A549 (cell line): ENCODE results near the gene C5AR2.

Experiments
- CEBPB ChIP-seq, 2 experiments: fragments of >200 bp in 1 of 2; sonication (Bioruptor Twin) in 1 of 2; formaldehyde crosslinking in 1 of 2; IDR thresholded peaks; 2 replicates each; pipeline ENCODE4 v1.6.1; 2012 to 2016
- CHD4 ChIP-seq: fragments of 200-600 bp; sonication (generic); IDR thresholded peaks from 2 replicates; pipeline ENCODE4 v1.6.1; 2016; ENCODE audit warnings: antibody characterized with exemption, mild to moderate bottlenecking, borderline replicate concordance
- CTCF ChIP-seq: fragments of >200 bp; sonication (Bioruptor Twin); formaldehyde crosslinking; IDR thresholded peaks from 3 replicates; pipeline ENCODE4 v1.5.1; 2016
- EP300 ChIP-seq, 2 experiments: fragments of >200 bp; sonication (Bioruptor Twin); formaldehyde crosslinking; IDR thresholded peaks; 2 replicates in 1 of 2; 3 replicates in 1 of 2; pipeline ENCODE4 v1.6.1; 2016 to 2017
- FOSB ChIP-seq: fragments of 250-450 bp; sonication (Bioruptor Pico); IDR thresholded peaks from 2 replicates; pipeline ENCODE4 v1.5.0; 2020; ENCODE audit warnings: mild to moderate bottlenecking, moderate library complexity
- KDM1A ChIP-seq: fragments of 200-600 bp; sonication (generic); IDR thresholded peaks from 2 replicates; pipeline ENCODE4 v1.6.1; 2016; ENCODE audit warnings: low read depth, mild to moderate bottlenecking
- POLR2A ChIP-seq: IDR thresholded peaks from 2 replicates; pipeline ENCODE4 v1.6.1; 2012; ENCODE audit warnings: mild to moderate bottlenecking, low read length
- RFX5 ChIP-seq: fragments of 450-650 bp; IDR thresholded peaks from 2 replicates; pipeline ENCODE4 v1.7.1; 2014; ENCODE audit warnings: antibody characterized with exemption, mild to moderate bottlenecking, moderate library complexity
- RNF2 ChIP-seq: fragments of 200-600 bp; sonication (generic); IDR thresholded peaks from 2 replicates; pipeline ENCODE4 v1.6.1; 2016; ENCODE audit warnings: low read depth, mild to moderate bottlenecking, antibody characterized with exemption, moderate library complexity, borderline replicate concordance
- SMC3 ChIP-seq: fragments of >200 bp; sonication (Bioruptor Twin); formaldehyde crosslinking; IDR thresholded peaks from 3 replicates; pipeline ENCODE4 v1.6.1; 2018; ENCODE audit warnings: inconsistent platforms

- no peak for TF ChIP-seq POLR2A
- TF ChIP-seq KDM1A: no peak
- no peak for TF ChIP-seq CTCF
- TF ChIP-seq CEBPB (IDR thresholded peaks at IDR 0.05): no peak
- TF ChIP-seq CHD4: no peak
- no peak for TF ChIP-seq SMC3
- no peak for TF ChIP-seq RFX5
- no peak for TF ChIP-seq RNF2
- no peak for TF ChIP-seq FOSB (CRISPR knock-in tag)
- no peak for TF ChIP-seq EP300 (IDR thresholded peaks at IDR 0.05)
These were observed 48.6 kb downstream of the C5AR2 start for GRCh38 chr19:47380559-47380958.
